IPS-18a (cell line): ENCODE data around the gene SLAIN2.

Experiments
- H3K27ac ChIP-seq: one replicate; pipeline ENCODE4 v1.5.1; 2013; ENCODE audit warnings: low read length
- H3K27me3 ChIP-seq: one replicate; pipeline ENCODE4 v1.6.1; 2013; ENCODE audit warnings: mild to moderate bottlenecking, low read length; ENCODE audit not compliant: control insufficient read depth, insufficient read depth
- H3K36me3 ChIP-seq: one replicate; pipeline ENCODE4 v1.6.1; 2013; ENCODE audit warnings: low read depth, low read length; ENCODE audit not compliant: control insufficient read depth
- H3K4me1 ChIP-seq: one replicate; pipeline ENCODE4 v1.6.1; 2013; ENCODE audit warnings: low read depth, low read length; ENCODE audit not compliant: control insufficient read depth
- H3K4me3 ChIP-seq: one replicate; pipeline ENCODE4 v1.5.1; 2013; ENCODE audit warnings: low read length
- H3K9ac ChIP-seq: one replicate; pipeline ENCODE4 v1.6.1; 2013; ENCODE audit warnings: mild to moderate bottlenecking, low read length, moderate library complexity
- H3K9me3 ChIP-seq: one replicate; pipeline ENCODE4 v1.6.1; 2013; ENCODE audit warnings: low read depth, low read length; ENCODE audit not compliant: control insufficient read depth

The SLAIN2 gene

GRCh38 chr4:48315728-48316630 lies 25.4 kb upstream of the SLAIN2 start:
- H3K4me1 ChIP-seq = no peaks in the 10 kb centered on the region
- no peaks in the 10 kb centered on the region for H3K27me3 ChIP-seq
- H3K36me3 ChIP-seq = no peaks in the 10 kb centered on the region
- no peak overlapping the region for H3K27ac ChIP-seq
- H3K9ac ChIP-seq = no peak overlapping the region
- no peaks in the 10 kb centered on the region for H3K9me3 ChIP-seq
- H3K4me3 ChIP-seq = no peak overlapping the region

- Histone ChIP-seq H3K4me1 (no peaks in the 10 kb centered on the region), H3K36me3 (no peaks in the 10 kb centered on the region), H3K9me3 (no peaks in the 10 kb centered on the region), H3K27ac (no peak overlapping the region), H3K27me3 (no peaks in the 10 kb centered on the region), H3K9ac (no peak overlapping the region), H3K4me3 (no peak overlapping the region)
These were observed 20.0 kb upstream of the SLAIN2 start for GRCh38 chr4:48321312-48321711.

DNA sequence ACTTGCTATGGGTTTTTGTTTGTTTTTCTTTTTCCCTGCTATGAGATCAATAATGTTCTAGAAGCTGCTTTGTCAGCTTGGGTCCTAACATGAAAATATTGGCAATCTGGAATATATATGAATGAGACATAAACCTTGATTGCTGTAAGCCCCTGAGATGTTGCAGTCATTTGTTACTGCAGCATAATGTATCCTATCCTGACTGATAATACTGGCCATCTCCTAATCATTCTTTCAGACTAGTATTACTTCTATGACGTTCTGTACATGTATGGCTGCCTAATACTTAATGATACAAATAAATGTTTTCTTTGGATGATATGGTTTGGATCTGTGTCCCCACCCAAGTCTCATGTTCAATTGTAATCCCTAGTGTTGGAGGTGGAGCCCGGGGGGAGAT lies 19.3 kb upstream of the SLAIN2 start:
- Histone ChIP-seq H3K4me3 (no peak overlapping the region), H3K27me3 (no peaks in the 10 kb centered on the region), H3K4me1 (no peaks in the 10 kb centered on the region), H3K9ac (no peak overlapping the region), H3K27ac (no peak overlapping the region), H3K36me3 (no peaks in the 10 kb centered on the region), H3K9me3 (no peaks in the 10 kb centered on the region)

DNA sequence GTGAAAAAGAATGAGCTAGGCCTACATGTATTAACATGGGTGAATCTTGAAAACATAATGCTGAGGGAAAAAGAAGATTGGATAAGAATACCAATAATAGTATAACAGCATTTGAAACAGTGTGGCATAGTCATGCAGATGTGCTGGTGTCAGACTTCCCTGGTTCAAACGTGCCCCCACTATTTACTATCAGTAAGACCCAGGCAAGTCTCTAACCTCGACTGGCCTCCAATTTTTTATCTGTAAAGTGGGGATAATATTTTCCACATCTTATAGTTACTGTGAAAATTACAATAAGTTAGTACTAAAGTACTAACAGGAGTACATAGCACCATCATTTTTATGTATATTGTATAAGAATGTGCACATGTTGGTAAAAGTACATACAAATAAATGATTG lies 17.0 kb upstream of the SLAIN2 start:
- no peak overlapping the region for H3K27ac ChIP-seq
- H3K27me3 ChIP-seq = no peaks in the 10 kb centered on the region
- H3K9ac ChIP-seq = no peak overlapping the region
- H3K36me3 ChIP-seq = no peaks in the 10 kb centered on the region
- no peaks in the 10 kb centered on the region for H3K9me3 ChIP-seq
- H3K4me1 ChIP-seq = no peaks in the 10 kb centered on the region
- no peak overlapping the region for H3K4me3 ChIP-seq

GRCh38 chr4:48329193-48329592 lies 12.1 kb upstream of the SLAIN2 start:
- H3K4me3 ChIP-seq = no peak overlapping the region
- no peak overlapping the region for H3K27ac ChIP-seq
- H3K36me3 ChIP-seq = no peaks in the 10 kb centered on the region
- H3K27me3 ChIP-seq = no peaks in the 10 kb centered on the region
- no peak overlapping the region for H3K9ac ChIP-seq
- no peaks in the 10 kb centered on the region for H3K4me1 ChIP-seq
- H3K9me3 ChIP-seq = no peaks in the 10 kb centered on the region

DNA sequence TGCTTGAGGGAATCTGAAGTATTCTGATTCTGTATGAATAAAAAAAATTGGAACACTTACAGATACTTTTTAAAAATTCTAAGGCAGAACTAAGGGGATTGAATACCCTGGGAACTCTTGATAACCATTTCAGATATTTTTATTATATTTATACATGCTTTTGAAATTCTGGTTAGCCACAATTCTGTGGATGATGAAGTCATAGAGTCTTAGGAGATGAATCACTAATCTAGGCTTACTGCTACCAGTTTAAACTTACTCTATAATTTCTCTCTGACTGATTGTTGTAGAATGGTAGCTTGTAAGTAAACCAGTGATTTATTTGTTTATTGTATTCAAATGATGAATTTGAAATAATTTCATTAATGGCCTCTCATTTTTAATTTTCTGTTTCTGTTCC lies 11.4 kb upstream of the SLAIN2 start:
- Histone ChIP-seq H3K27ac (no peak overlapping the region), H3K9me3 (no peaks in the 10 kb centered on the region), H3K4me3 (no peak overlapping the region), H3K27me3 (no peaks in the 10 kb centered on the region), H3K36me3 (no peaks in the 10 kb centered on the region), H3K9ac (no peak overlapping the region), H3K4me1 (no peaks in the 10 kb centered on the region)

- Histone ChIP-seq H3K4me1 (no peaks in the 10 kb centered on the region), H3K9me3 (no peaks in the 10 kb centered on the region), H3K36me3 (no peaks in the 10 kb centered on the region), H3K27ac (no peak overlapping the region), H3K27me3 (no peaks in the 10 kb centered on the region), H3K9ac (no peak overlapping the region), H3K4me3 (no peak overlapping the region)
These were observed 9.6 kb upstream of the SLAIN2 start for GRCh38 chr4:48331577-48332330.

DNA sequence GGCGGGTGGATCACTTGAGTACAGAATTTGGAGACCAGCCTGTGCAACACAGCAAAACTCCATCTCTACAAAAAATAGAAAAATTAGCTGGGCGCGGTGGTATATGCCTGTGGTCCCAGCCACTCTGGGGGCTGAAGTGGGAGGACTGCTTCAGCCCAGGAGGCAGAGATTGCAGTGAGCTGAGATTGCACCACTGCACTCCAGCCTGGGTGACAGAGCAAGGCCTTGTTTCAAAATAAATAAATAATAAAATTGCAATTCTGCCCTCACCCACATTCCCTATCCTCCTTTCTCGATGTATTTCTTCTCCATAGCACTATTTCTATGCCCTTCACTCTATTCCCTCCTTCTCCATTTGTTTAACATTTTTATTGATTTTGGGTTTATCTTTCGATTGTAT lies 8.7 kb upstream of the SLAIN2 start:
- no peaks in the 10 kb centered on the region for H3K9me3 ChIP-seq
- no peak overlapping the region for H3K4me3 ChIP-seq
- H3K27me3 ChIP-seq = no peaks in the 10 kb centered on the region
- no peak overlapping the region for H3K9ac ChIP-seq
- no peaks in the 10 kb centered on the region for H3K4me1 ChIP-seq
- no peaks in the 10 kb centered on the region for H3K36me3 ChIP-seq
- no peak overlapping the region for H3K27ac ChIP-seq

DNA sequence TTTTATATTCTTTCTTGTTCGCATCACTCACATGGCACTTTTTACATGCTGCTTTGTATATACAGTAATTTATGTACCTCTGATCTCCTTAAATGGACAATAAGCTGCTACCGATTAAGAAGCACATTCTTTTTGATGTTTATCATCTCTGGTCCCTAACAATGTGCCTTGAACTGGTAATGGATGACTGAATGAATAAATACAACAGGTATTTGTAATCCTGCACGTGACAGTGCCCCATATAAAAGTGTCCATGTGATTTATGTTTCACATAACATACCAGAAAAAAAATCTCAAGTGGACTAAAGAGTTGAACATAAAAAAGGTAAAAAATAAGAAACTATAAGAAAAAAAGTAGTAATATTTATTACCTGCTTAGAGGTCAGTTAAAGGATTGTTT lies 7.7 kb upstream of the SLAIN2 start:
- Histone ChIP-seq H3K36me3 (no peaks in the 10 kb centered on the region), H3K9me3 (no peaks in the 10 kb centered on the region), H3K27me3 (no peaks in the 10 kb centered on the region), H3K9ac (no peak overlapping the region), H3K4me3 (no peak overlapping the region), H3K4me1 (no peaks in the 10 kb centered on the region), H3K27ac (no peak overlapping the region)

DNA sequence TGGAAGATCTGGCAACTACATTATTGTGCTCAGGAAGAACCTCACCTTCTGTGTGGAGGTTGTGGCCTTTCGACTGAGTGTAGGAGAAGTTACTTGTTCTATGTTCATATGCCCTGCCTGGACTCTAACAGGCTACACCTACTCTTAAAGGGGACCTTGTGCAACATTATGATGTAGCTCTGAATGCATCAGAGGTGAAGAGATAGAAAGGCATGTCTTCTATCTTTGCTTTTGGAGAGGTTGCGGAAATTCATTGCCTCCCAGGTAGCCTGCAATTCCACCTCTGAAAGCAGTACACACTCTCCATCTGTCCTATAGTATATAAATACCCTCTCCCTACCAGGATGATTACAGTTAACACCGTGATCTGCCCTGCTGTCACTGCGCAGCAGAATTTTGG lies 7.1 kb upstream of the SLAIN2 start:
- H3K4me1 ChIP-seq = no peaks in the 10 kb centered on the region
- no peak overlapping the region for H3K27ac ChIP-seq
- no peak overlapping the region for H3K9ac ChIP-seq
- no peaks in the 10 kb centered on the region for H3K9me3 ChIP-seq
- H3K36me3 ChIP-seq = no peaks in the 10 kb centered on the region
- no peak overlapping the region for H3K4me3 ChIP-seq
- H3K27me3 ChIP-seq = no peaks in the 10 kb centered on the region

DNA sequence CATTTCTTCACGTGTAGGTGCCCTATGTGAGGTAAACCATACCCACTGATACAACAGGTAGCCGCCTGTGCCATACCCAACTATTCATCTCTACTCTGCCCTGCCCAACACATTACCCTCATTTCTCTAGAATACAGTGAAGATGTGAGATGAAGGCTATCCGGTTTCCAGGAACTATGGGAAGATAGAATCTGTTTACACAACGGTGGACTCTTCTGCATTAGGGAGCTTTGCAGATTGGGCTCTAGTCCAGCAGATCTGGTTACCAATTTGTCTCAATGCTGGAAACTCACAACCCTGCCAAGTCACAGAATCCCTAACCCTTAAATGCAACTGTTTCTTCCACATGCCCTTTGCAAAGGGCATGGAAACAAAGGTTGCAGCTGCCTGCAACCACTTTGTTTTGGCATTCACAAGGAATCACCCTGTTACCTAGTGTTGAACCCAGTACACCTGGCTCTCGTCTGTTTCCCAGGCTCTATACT lies 6.4 kb upstream of the SLAIN2 start:
- peaks cover 6% of the 10 kb centered on the region for H3K4me1 ChIP-seq
- no peak overlapping the region for H3K4me3 ChIP-seq
- H3K9ac ChIP-seq = no peak overlapping the region
- no peaks in the 10 kb centered on the region for H3K9me3 ChIP-seq
- no peak overlapping the region for H3K27ac ChIP-seq
- no peaks in the 10 kb centered on the region for H3K36me3 ChIP-seq
- no peaks in the 10 kb centered on the region for H3K27me3 ChIP-seq
